ENCODE results near the gene PRPH2.

DNA sequence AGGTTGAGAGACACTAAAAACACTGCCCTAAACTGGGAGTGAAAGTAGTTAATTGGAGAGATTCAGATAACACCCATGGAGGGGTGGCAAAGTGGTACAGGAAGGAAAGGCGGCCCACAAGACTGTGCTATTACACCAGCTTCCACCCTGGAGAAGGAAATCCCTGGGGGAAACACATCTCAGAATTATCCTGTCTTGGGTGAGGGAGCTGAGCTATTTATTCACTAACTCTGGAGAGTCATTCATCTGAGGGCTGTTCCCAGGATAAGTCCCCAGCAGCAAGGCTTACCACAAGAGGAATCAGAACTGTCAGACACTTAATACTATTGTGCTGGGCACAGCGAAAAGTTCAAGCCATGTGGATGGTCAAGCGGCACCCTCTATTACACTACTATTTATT, 13.6 kb upstream of the PRPH2 start:
- TF ChIP-seq CTCF (IDR thresholded peaks at IDR 0.05; ENCODE audit: poor library complexity, severe bottlenecking) = no peak
- TF ChIP-seq POLR2AphosphoS5 (IDR thresholded peaks at IDR 0.05) = no peak
- TF ChIP-seq, protein P1, sequence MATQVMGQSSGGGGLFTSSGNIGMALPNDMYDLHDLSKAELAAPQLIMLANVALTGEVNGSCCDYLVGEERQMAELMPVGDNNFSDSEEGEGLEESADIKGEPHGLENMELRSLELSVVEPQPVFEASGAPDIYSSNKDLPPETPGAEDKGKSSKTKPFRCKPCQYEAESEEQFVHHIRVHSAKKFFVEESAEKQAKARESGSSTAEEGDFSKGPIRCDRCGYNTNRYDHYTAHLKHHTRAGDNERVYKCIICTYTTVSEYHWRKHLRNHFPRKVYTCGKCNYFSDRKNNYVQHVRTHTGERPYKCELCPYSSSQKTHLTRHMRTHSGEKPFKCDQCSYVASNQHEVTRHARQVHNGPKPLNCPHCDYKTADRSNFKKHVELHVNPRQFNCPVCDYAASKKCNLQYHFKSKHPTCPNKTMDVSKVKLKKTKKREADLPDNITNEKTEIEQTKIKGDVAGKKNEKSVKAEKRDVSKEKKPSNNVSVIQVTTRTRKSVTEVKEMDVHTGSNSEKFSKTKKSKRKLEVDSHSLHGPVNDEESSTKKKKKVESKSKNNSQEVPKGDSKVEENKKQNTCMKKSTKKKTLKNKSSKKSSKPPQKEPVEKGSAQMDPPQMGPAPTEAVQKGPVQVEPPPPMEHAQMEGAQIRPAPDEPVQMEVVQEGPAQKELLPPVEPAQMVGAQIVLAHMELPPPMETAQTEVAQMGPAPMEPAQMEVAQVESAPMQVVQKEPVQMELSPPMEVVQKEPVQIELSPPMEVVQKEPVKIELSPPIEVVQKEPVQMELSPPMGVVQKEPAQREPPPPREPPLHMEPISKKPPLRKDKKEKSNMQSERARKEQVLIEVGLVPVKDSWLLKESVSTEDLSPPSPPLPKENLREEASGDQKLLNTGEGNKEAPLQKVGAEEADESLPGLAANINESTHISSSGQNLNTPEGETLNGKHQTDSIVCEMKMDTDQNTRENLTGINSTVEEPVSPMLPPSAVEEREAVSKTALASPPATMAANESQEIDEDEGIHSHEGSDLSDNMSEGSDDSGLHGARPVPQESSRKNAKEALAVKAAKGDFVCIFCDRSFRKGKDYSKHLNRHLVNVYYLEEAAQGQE (IDR thresholded peaks at IDR 0.05; ENCODE audit: borderline replicate concordance) = no peak
- TF ChIP-seq EZH2 (IDR thresholded peaks at IDR 0.05; ENCODE audit: borderline replicate concordance, insufficient read depth, low read length, poor library complexity, severe bottlenecking) = no peak
- TF ChIP-seq RAD21 (conservative IDR thresholded peaks at IDR 0.05) = no peak
- no peak for TF ChIP-seq EP300 (conservative IDR thresholded peaks at IDR 0.05; ENCODE audit: poor library complexity, severe bottlenecking)
